CD4-positive, alpha-beta T cell treated with Interleukin-6 for 4 hours (primary cell): ENCODE data around the gene RASGRP2.
A peak's percentile ranks its signal among the peaks of the same experiment; 100 is the strongest.

ENCODE experiments used
- DNase-seq: peaks from one replicate; pipeline ENCODE4 v3.0.0-alpha.2; 2020; ENCODE audit warnings: mixed read lengths

RASGRP2 gene

DNA sequence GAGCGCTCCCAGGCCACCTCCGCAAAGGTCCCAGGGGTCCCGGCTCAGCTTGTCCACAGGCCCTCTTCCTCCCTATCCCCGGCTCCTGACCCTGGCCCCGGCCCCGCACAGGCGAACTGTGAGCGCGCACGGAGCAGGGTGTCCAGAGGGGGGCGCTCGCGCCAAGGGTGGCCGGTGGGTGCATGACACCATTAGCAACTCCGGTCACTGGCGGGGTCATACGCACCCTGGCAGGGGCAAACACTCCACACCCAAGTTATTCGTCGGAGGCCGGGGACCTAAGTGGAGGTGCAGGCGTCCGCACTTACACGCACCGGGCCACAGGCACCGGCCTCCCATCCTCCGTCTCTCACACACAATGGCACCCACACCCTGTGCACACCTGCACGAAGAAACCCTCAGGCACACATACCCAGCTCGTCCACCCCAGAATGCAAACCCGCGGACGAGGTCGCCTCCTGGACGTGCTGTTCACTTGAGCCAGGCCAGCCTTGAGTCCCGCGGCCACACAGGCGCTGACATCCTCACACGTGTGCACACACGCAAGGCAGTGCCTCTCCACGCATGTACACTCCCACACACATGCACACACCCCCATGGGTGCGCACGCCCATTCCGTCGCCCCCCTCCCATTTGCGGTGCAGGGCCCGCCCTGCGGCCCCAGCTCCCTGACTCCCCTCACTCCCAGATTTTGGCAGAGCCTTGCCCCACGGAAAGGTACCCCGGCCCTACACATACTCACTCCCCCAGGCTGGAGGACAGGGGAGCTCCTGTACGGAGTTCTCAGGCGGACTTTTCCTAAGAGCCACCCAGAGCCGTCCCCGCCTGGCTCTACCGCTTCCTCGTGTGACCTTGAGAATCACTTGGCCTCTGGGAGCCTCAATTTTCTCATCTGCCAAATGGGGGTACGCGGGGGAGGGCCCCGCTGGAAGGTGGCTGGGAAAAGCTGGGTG lies at the start of gene RASGRP2:
Gene RASGRP2 (minus strand): TSS at position 552 of the 953 bp plus-strand sequence. CDS start 1,276 bp downstream, outside the sequence.
- DNase-seq: peak; percentile 91

DNA sequence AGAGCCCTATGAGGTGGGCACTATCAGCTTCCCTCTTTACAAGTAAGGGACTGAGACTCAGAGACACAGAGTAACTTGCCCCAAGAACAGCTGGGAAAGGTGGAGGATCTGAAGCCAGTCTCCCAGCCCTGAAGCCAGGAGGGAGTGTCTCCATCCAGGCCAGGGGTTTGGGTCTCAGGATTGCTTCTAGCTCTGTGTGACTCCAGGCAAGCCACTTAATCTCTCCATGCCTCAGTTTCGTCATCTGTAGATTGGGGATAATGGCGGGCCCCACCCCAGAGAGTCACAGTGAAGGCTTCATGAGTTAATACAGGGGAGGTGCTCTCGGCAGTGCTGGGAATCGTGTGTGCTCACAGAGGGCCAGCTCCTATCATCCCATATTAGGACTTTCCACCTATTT lies 48.5 kb upstream of the RASGRP2 start:
- no peak for DNase-seq

DNA sequence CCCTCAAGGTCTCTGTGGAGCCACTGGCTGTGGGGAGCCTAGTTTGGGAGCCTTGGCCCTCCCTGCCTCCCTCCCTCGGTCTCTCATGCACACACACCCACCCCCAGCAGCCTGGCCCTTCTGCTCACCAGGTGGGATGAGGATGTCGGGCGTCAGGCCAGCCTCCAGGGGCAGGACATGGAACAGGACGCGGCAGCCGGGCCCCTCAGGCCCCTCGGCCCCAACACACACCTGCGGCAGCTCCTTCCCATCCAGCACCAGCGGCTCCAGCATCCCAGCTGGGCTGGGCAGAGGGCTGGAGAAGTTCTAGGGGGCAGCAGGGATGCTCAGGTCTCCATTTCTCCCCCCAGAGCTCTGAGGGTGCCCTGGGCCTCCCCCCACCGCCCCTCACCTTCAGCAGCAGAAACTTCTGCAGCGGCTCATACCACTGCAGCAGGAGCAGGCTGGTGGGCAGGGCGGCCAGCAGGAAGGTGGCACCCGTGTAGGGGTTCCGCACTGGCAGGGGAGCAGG lies 47.9 kb upstream of the RASGRP2 start:
- no peak for DNase-seq

- DNase-seq: no peak
Observed at GRCh38 chr11:64790205-64791095, 46.5 kb upstream of the RASGRP2 start.

DNA sequence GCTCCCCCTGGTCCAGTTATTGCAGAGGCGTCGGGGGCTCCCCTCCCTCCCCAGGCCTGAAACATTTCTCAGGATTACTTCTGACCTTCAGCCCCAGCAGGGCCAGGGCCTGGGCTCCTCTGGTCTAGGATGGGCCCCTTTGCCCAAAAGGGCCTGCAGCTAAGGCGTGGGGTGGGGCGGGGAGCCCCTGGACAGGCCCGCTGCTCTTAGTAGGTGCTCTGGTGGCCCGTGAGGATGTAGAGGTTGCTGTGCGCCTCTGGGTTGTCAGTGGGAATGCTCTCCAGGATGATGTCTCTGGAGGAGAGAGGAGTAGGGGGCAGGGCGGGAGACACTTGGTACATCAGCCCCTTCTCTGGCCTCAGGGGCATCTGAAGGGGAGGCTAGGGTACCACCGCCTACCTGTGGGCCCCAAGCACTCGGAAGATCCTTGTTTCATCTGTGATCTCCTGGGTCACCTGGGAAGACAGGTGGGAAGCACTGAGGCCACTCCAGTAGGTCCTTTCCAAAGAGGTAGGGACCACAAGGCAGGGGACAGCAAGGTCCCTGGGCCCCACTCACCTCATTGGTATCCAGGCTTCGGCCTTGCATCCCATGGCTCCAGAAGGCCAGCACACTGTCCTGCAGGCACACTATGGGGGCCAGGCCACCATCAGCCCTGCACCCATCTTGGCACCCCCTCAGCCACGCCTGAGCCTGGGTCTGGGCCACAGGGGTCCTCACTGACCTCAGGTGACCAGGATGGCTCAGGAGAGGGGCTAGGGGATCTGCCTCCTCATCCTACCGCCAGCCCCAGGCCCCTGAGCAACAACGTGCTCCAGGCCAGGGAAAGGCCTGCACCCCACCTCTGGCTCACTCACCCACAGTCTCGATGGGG lies 45.6 kb upstream of the RASGRP2 start:
- DNase-seq: no peak

GRCh38 chr11:64788321-64789215 lies 44.6 kb upstream of the RASGRP2 start:
- no peak for DNase-seq

DNA sequence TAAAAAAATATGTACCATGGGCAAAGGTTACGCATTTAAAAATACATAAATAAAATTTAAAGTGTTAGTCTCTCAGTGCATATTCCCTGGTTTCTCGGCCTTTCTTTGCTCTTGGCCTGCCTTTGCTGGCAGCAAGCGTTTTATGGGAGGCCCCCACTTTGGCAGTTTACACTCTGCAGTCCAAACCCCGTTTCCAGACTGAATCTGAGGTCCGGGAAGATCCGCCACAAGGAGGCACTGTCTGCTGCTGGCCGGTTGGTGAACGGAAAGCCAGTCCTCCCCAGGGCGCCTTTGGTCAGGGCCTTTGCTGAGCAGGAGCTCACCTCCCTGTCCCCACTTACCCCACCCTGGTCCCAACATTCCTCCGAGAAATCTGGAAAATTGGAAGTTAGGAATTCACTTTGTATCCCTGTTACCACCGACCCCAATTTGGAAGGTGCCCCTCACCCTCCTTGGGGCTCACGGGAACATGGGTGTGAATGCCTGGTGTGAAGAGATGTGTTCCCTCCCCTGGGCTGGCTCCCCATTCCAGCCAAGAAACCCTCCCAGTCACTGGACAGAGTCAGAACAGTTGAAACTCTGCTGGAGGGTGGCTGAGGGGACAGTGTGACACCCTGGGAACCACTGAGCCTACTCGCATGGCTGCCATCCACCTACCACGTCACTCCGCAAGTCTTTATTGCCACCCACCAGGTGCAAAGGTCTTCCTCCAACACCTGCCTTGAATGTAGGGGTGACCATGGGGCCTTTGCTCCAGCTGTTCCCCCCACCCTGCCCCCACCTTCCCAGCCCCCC lies 43.8 kb upstream of the RASGRP2 start:
- DNase-seq: peak; percentile 73

DNA sequence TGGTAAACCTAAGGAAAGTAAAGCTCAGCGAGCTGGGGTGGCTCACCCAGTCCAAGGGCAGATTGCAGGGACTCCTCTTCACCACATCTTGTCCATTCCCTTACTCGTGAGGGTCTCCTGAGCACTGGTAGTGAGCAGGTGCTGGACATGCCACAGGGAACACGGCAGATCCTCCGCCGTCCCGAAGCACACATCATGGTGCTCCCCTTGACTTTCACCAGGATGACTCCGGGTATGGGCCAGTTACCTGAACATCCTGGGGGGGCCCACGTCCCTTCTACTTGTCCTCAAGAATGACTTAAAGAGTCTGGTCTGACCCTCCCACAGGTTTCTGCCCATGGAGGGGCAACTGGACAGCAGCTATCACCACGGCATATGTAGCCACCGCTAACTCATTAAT lies 42.4 kb upstream of the RASGRP2 start:
- DNase-seq: no peak

- DNase-seq: no peak
Observed at GRCh38 chr11:64784813-64785581, 41.1 kb upstream of the RASGRP2 start.

DNA sequence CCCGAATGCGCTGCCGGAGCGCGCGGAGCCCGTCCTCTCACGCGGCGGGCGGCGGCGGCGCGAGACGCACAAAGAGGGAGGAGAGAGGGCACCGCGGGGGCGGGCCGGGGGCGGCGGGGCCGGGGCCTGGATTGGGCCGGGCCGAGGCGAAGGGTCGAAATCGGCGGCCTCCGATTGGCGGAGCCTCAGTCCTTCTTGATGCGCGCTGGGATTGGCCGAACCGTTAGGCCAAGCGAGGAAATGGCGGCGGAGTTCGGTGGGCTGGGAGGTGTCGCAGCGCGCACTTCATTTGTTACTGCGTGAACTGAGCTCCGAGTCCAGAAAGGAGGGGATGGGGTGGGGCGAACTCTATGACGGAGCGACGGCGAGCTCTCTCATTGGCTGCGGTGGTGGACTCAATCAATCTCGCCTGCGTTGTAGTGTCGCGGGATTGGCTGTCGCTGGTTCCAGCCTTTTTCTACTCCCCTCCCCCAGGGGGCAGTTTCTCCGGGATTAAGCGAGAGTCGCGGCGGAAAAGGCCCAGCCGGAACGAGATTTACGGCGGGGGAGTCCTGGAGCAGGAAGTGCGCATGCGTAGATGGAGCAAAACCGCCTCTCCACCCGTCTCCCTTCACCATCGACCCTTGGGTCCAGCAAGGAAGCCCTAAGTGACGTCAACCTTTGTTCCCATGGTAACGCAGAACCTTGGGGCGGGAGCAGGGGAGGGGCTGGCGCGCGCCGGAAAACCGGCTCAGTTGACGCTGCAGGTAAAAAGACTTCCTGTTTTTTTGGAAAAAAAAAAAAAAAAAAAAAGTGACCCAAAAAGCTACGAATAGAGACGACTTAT lies 34.7 kb upstream of the RASGRP2 start, which contains the start of gene SF1:
Gene SF1 (minus strand): TSS at position 70 of the 826 bp plus-strand sequence. CDS start 150 bp downstream, outside the sequence.
- DNase-seq: peak; percentile 99

DNA sequence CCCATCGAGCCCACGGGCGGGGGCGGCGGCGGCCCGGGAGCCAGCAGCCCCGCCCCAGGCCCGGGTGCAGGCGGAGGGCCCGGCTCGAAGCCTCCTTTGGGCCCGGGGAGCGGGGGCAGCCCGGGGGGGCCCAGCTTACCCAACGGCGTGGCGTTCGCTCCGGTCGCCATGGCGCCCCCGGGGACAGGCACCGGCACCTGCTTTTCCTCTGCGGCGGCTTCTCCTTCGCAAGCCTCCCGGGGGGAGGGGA lies 34.2 kb upstream of the RASGRP2 start:
- no peak for DNase-seq

DNA sequence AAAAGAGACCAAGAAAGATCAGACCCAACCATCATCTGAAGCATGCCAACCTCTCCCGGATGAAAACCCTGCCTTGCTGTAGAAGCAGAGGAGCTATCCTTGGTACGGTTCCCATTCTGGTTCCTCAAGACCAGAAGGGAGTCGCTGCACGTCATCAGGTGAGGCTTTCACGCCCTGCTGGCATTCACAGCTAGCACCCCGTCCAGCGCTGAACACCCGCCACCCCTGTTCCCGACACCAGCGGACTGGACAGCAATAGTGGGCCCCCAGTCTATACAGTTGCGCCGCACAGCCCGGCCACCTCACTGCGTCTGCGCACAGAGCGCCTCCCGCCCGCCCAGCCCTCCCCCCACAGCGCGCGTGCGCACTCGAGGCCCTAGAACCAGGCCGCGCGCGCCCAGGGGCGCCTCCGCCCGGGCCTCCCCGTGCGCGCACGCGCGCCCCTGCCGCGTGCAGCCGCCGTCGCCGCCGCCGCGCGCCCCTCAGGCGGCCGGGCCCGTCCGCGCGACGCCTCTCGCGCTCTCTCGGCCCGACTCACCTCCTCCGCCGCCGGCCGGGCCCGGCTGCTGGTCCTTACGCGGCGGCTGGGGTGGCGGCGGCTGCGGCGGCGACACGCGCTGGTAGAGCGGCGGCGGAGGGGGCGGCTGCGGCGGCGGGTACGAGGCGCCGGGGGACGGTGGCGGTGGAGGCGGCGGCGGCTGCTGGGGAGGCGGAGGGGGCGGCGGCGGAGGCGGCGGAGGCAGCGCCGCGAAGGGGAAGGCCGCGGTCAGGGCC lies 33.7 kb upstream of the RASGRP2 start:
- peak; percentile 90 for DNase-seq

DNA sequence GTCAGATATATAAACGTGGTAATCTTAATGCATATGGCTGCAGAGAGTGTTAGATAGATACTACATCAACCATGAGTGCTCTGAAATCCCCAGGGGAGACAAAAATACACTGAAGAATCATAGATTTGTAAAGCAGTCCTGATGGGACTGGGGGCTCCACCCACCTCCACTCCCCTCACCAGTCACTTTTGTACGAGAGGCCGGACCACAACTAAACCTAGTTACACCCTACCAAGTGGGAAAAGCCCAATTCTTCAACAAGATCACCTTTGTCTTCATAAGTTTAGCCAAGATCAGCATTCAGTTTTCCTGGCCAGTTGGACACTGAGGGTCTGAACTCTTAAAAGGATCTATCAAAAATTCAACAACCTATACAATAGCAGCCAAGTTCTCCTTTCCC lies 32.9 kb upstream of the RASGRP2 start:
- DNase-seq: no peak

- no peak for DNase-seq
Observed at GRCh38 chr11:64776425-64776824, 32.5 kb upstream of the RASGRP2 start.

GRCh38 chr11:64774144-64774543 lies 30.2 kb upstream of the RASGRP2 start:
- DNase-seq: no peak

GRCh38 chr11:64772303-64773018 lies 28.5 kb upstream of the RASGRP2 start:
- DNase-seq: no peak

- DNase-seq: no peak
Observed at GRCh38 chr11:64771861-64772260, 27.9 kb upstream of the RASGRP2 start.
